Esophagus squamous epithelium (tissue), 5 donors: ENCODE data around the gene PHLDB2. TPM values are rescaled to one million over a fixed set of nuclear protein-coding genes. Genes with fewer than 3 reads are reported as not detected.

ENCODE experiments used
- DNase-seq: peaks from one replicate; lab custom pipeline; 2025; lab: John Stamatoyannopoulos, UW
- H3K27ac ChIP-seq, 4 donors: fragments of 200-600 bp; sonication (generic); one replicate each; pipeline ENCODE4 v1.5.1; 2016 to 2019; ENCODE audit warnings: mild to moderate bottlenecking in 1 of 4
- H3K27me3 ChIP-seq, 4 donors: fragments of 200-600 bp; sonication (generic); 1 replicate in 3 of 4; 2 replicates in 1 of 4; pipeline versions ENCODE4 v1.5.1 to v1.6.0; 2017 to 2021; ENCODE audit warnings: antibody characterized with exemption in 1 of 4
- H3K36me3 ChIP-seq, 3 donors: fragments of 200-600 bp; sonication (generic); one replicate each; pipeline ENCODE4 v1.5.1; 2016 to 2019
- H3K4me1 ChIP-seq, 3 donors: fragments of 200-600 bp; sonication (generic); one replicate each; pipeline ENCODE4 v1.5.1; 2017 to 2019
- H3K4me3 ChIP-seq, 4 donors: fragments of 200-600 bp; sonication (generic); 1 replicate in 3 of 4; 2 replicates in 1 of 4; pipeline ENCODE4 v1.5.1; 2016 to 2019; ENCODE audit warnings: mild to moderate bottlenecking in 2 of 4, moderate library complexity in 1 of 4
- H3K9me3 ChIP-seq, 3 donors: fragments of 200-600 bp; sonication (generic); one replicate each; pipeline ENCODE4 v1.5.1; 2016 to 2019
- CTCF ChIP-seq, 6 experiments: fragments of 450-650 bp in 4 of 6; fragments of 200-600 bp in 2 of 6; sonication (generic) in 2 of 6; IDR thresholded peaks; one replicate each; pipeline ENCODE4 v1.5.1; 2016 to 2019; ENCODE audit warnings: antibody characterized with exemption in 6 of 6, mild to moderate bottlenecking in 4 of 6, moderate library complexity in 4 of 6
- POLR2A ChIP-seq, 4 donors: fragments of 450-650 bp; IDR thresholded peaks; one replicate each; pipeline ENCODE4 v1.6.1; 2017; ENCODE audit warnings: antibody characterized with exemption in 4 of 4, mild to moderate bottlenecking in 4 of 4, moderate library complexity in 3 of 4
- WGBS, 2 donors: methylation state at CpG; one replicate each; pipeline ENCODE4 v1.1.5; 2018; 5-methylcytosine and 5-hydroxymethylcytosine counted together
- intact Hi-C: fragments of 100-400 bp; cut with DNase I; formaldehyde crosslinking; loops from one replicate; pipeline ENCODE4 v1.15.0; 2022
- total RNA-seq, 4 donors: library from RNA; depleted of rRNA; stranded (reverse); fragments of >200 nt; gene quantifications; one replicate each; pipeline ENCODE4 v1.1.0, GENCODE V29; 2016
- donor health status: DM: yes; HTN: yes; CAD: no.

PHLDB2 gene
- total RNA-seq, 4 donors from 2014 or later: 5.6 to 37.8 (median 19.2) TPM

- H3K36me3 ChIP-seq: no peaks in the 10 kb centered on the region
- DNase-seq: no peak
- H3K9me3 ChIP-seq: no peaks in the 10 kb centered on the region
- intact Hi-C loops: no loop called here
- TF ChIP-seq CTCF (IDR thresholded peaks at IDR 0.05) (no peak), POLR2A (IDR thresholded peaks at IDR 0.05) (no peak)
- peaks cover 0 to 39% (median 0%) of the 10 kb centered on the region in 4 donors for H3K27me3 ChIP-seq
- 90 to 93% methylated on average over 2 of the region's 2 CpGs for WGBS, 2 donors
- H3K4me1 ChIP-seq: peaks cover 6 to 23% (median 10%) of the 10 kb centered on the region in 3 donors
- H3K27ac ChIP-seq: no peak overlapping the region
- no peak overlapping the region for H3K4me3 ChIP-seq
Observed at GRCh38 chr3:112001526-112001925, 142.5 kb downstream of the PHLDB2 start.

- Histone ChIP-seq H3K9me3 (no peaks in the 10 kb centered on the region), H3K4me3 (no peak overlapping the region), H3K36me3 (no peaks in the 10 kb centered on the region), H3K27me3 (peaks cover 0 to 39% (median 0%) of the 10 kb centered on the region in 4 donors), H3K27ac (no peak overlapping the region), H3K4me1 (peaks cover 6 to 23% (median 10%) of the 10 kb centered on the region in 3 donors)
- intact Hi-C loops: no loop called here
- 61 to 62% methylated on average over 7 to 8 of the region's 8 CpGs for WGBS, 2 donors
- no peak for DNase-seq
- no peak for TF ChIP-seq CTCF (IDR thresholded peaks at IDR 0.05)
- TF ChIP-seq POLR2A (IDR thresholded peaks at IDR 0.05): no peak
Observed at GRCh38 chr3:112002096-112002971, 143.3 kb downstream of the PHLDB2 start.

GRCh38 chr3:112003321-112004080 lies 144.4 kb downstream of the PHLDB2 start:
- intact Hi-C loops: no loop called here
- Histone ChIP-seq H3K36me3 (no peaks in the 10 kb centered on the region), H3K9me3 (no peaks in the 10 kb centered on the region), H3K4me1 (peaks cover 8 to 20% (median 10%) of the 10 kb centered on the region in 3 donors), H3K27me3 (peaks cover 0 to 33% (median 0%) of the 10 kb centered on the region in 4 donors), H3K27ac (no peak overlapping the region), H3K4me3 (no peak overlapping the region)
- WGBS, 2 donors: 45 to 54% methylated on average over 4 of the region's 4 CpGs
- DNase-seq: no peak
- no peak for TF ChIP-seq POLR2A (IDR thresholded peaks at IDR 0.05)
- TF ChIP-seq CTCF (IDR thresholded peaks at IDR 0.05): no peak

GRCh38 chr3:112004187-112004586 lies 145.1 kb downstream of the PHLDB2 start:
- WGBS, 2 donors: 63 to 81% methylated on average over 2 of the region's 2 CpGs
- no peaks in the 10 kb centered on the region for H3K36me3 ChIP-seq

More at GRCh38 chr3:112004187-112004586, 145.1 kb downstream of the PHLDB2 start:
- Histone ChIP-seq H3K27me3 (peaks cover 0 to 26% (median 0%) of the 10 kb centered on the region in 4 donors), H3K9me3 (no peaks in the 10 kb centered on the region), H3K4me1 (peaks cover 3 to 13% (median 4%) of the 10 kb centered on the region in 3 donors), H3K4me3 (no peak overlapping the region), H3K27ac (no peak overlapping the region)
- no peak for TF ChIP-seq POLR2A (IDR thresholded peaks at IDR 0.05)
- TF ChIP-seq CTCF (IDR thresholded peaks at IDR 0.05): no peak
- intact Hi-C loops: no loop called here
- no peak for DNase-seq
